GM19463 (cell line): Measurements from ENCODE around the gene RNF175.
A peak's percentile ranks its signal among the peaks of the same experiment; 100 is the strongest.
"Not testable (repeated sequence)": the region's sequence is repeated elsewhere in the genome, so short reads cannot be mapped to it uniquely, and the experiment has no call there.

Experiments
- ATAC-seq: cut with Tn5 transposase; IDR thresholded peaks from one replicate; pipeline ENCODE4 v1.9.1; 2021; ENCODE audit warnings: mild to moderate bottlenecking, moderate library complexity; ENCODE audit not compliant: unreplicated experiment

The RNF175 gene

GRCh38 chr4:153684971-153685371, 74.9 kb downstream of the RNF175 start:
- no peak for ATAC-seq

- peak; percentile 87 for ATAC-seq
These were observed 75.4 kb downstream of the RNF175 start, which contains the start of gene TLR2 for GRCh38 chr4:153684182-153684970. Gene TLR2, plus strand, starts transcription at chr4:153684280. Its CDS starts 18,628 bp downstream, at chr4:153702908.

DNA sequence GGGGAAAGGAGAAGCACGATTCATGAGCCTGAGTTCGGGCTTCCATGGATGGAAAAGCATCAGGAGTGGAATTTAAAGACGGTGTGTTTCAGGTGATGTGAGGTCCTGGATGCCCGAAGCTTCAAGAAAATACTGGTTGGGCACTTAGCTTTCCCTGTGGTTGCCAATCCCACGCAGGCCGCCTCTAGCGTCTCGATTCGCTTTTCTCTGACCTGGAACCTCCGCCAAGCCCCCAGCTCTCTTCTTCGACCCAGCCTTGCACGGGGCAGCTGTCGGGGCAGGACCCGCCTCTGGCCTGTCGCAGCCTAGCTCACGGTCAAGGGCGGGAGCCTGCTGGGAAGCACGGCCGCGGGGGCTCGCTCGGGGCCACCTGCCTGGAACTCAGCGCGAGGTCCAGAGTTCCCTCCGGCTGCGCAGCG, 76.1 kb downstream of the RNF175 start:
- no peak for ATAC-seq

DNA sequence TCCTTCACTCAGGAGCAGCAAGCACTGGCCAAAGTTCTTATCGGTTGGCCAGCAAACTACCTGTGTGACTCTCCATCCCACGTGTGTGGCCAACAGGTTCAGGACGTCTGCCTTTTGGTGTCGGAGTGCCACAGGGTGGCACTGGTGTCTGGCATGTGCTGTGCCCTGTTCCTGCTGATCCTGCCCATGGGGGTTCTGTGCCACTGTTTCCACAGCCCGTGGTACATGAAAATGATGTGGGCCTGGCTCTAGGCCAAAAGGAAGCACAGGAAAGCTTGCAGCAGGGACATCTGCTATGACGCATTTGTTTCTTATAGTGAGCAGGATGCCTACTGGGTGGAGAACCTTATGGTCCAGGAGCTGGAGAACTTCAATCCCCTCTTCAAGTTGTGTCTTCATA, 80.3 kb downstream of the RNF175 start:
- no peak for ATAC-seq

DNA sequence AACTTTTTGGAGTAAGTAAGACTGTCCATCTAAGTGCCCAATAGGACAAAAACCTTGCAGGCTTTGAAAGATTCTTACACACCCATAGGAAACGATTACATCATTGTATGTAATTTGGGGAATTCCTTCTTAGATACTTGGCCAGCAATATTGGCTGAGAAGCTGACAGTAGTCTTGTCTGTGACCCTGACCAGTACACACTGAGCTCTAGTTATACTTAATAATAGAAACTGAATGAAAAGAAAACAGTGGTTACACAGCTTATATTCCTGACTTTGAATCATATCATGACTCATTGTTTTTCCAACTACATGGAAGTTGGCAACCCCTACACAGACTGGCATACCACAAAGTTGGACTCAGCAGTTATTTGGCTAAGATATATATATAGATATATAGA, 82.8 kb downstream of the RNF175 start:
- no peak for ATAC-seq

DNA sequence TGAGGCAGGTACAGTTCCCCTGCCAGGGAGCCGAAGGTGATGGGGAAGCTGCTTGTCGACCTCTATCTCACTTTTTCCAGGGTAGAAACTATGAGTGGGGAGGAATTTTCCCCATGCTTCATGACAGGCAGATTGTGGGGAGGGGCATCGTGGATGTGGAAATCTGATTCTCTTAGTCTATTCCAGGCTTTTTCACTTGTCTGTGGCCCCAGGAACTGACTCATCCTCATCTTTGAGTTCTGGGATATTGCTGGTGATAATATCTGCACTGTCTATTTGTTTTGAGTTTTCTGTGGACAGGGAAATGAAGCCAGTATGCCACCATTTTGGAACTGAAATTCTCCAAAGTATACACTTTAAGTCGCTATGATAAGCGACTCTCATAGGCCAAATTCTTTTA, 83.3 kb downstream of the RNF175 start:
- ATAC-seq = no peak

DNA sequence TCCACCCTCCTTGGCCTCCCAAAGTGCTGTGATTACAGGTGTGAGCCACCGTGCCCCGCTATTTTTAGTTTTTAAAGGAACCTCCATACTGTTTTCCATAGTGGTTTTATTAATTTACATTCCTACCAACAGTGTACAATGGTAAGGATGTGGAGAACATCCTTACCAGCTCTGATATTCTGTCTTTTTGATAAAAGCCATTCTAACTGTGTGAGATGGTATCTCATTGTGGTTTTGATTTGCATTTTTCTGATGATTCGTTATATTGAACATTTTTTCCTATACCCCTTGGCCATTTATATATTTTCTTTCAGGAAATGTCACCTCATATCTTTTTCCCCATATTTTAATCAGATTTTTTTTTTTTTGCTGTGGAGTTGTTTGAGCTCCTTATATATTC, 90.0 kb downstream of the RNF175 start:
- no peak for ATAC-seq

- no peak for ATAC-seq
These were observed 91.2 kb downstream of the RNF175 start for GRCh38 chr4:153668647-153669046.

DNA sequence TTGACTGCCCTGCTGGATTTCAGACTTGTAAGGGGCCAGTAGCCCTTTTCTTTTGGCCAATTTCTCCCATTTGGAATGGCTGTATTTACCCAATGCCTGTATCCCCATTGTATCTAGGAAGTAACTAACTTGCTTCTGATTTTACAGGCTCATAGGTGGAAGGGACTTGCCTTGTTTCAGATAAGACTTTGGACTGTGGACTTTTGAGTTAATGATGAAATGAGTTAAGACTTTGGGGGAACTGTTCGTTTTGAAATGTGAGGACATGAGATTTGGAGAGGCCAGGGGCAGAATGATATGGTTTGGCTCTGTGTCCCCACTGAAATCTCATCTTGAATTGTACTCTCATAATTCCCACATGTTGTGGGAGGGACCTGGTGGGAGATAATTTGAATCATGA, 93.3 kb downstream of the RNF175 start:
- not testable (repeated sequence) for ATAC-seq

- ATAC-seq = no peak
These were observed 96.2 kb downstream of the RNF175 start for GRCh38 chr4:153663667-153664066.

DNA sequence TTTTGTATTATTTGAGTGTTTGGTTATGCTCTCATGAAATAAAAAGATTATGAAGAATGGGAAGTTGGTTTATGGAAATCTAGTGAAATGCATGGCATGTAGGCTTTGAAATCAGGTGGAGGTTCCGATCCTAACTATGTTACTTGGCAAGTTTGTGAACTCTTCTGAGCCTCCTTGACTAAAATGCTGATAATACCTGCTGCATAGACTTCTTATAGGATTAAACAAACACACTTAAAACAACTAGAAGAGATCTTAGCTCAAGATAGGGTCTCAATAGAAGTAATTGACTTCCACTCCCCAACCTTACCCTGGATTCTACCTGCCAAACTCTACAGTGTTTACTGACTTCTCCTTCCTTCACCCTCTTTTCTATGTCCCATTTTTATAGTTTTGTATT, 97.9 kb downstream of the RNF175 start:
- no peak for ATAC-seq

- ATAC-seq = no peak
These were observed 98.5 kb downstream of the RNF175 start for GRCh38 chr4:153661215-153661822.
